Measurements from ENCODE around the gene VRK3. TPM values are rescaled to one million over a fixed set of nuclear protein-coding genes. Genes with fewer than 3 reads are reported as not detected.

Gene VRK3
- total and polyA plus RNA-seq, 2 donors (not counting 1 experiment from before 2014, with no cell fraction given): 58.5 to 123 TPM

DNA sequence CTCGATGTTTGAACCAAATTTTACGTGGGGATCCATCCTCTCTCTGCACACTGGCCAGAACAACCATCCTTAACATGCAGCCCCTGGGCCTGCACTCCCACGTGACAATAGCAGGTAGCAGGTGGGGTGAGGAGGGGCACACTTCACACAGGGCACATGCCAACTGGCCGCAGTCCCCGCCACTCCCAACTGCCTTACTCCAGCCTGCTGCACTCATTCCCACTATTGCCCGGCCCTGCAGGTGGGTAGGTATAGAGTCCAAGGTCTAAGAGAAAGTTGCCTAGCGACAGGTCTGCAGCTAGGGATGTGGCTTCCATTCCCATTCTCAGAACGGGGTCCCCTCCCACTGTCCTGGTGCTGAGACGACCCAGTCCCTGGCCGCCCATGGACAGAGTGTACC is 18.0 kb downstream of the VRK3 start:
- WGBS (ENCODE audit: insufficient coverage): 100% methylated on average over 5 of the region's 10 CpGs

DNA sequence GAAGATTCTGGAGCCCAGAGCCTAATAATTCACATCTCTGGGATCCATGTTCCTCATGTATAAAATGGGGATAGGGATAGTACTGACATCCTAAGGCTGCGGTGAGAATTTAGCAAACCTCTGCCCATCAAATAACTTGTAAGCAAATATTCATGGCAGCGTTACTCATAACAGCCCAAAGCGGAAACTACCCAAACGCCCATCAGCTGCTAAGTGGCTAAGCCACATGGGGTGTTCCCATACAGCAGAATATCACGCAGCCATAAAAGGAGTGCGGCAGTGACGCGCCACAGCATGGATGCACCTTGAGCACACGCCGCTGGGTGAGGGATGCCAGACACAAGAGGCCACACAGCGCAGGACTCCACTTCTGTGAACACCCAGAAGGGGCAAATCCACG is 19.7 kb downstream of the VRK3 start:
- peaks cover 5 to 78% of the 10 kb centered on the region in 2 experiments for H3K36me3 ChIP-seq (replicated peaks in 1 of 2; ENCODE audit: control extremely low read depth in 1 of 2, control insufficient read depth in 1 of 2, extremely low read depth in 1 of 2, insufficient read depth in 2 of 2, low read length in 1 of 2)
- TF ChIP-seq EZH2 (IDR thresholded peaks at IDR 0.05; ENCODE audit: borderline replicate concordance, insufficient read depth, low read depth, low read length, poor library complexity, severe bottlenecking): no peak
- TF ChIP-seq, protein P1, sequence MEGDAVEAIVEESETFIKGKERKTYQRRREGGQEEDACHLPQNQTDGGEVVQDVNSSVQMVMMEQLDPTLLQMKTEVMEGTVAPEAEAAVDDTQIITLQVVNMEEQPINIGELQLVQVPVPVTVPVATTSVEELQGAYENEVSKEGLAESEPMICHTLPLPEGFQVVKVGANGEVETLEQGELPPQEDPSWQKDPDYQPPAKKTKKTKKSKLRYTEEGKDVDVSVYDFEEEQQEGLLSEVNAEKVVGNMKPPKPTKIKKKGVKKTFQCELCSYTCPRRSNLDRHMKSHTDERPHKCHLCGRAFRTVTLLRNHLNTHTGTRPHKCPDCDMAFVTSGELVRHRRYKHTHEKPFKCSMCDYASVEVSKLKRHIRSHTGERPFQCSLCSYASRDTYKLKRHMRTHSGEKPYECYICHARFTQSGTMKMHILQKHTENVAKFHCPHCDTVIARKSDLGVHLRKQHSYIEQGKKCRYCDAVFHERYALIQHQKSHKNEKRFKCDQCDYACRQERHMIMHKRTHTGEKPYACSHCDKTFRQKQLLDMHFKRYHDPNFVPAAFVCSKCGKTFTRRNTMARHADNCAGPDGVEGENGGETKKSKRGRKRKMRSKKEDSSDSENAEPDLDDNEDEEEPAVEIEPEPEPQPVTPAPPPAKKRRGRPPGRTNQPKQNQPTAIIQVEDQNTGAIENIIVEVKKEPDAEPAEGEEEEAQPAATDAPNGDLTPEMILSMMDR (IDR thresholded peaks at IDR 0.05): no peak

More for the DNA sequence above, 18.0 kb downstream of the VRK3 start:
- no peaks in the 10 kb centered on the region for H3K9me3 ChIP-seq (ENCODE audit: control extremely low read depth in 1 of 3, control insufficient read depth in 2 of 3, insufficient read depth in 1 of 3, low read length in 2 of 3)
- peaks cover 25% of the 10 kb centered on the region for H4K20me1 ChIP-seq (ENCODE audit: control insufficient read depth, insufficient read depth, low read length, poor library complexity, severe bottlenecking)
- H3K9me3 Mint-ChIP-seq (ENCODE audit: insufficient read depth): no peaks in the 10 kb centered on the region
- CTCF ChIA-PET: no interaction called here
- intact Hi-C loops (cut with micrococcal nuclease): no loop called here
- H3K4me2 ChIP-seq (replicated peaks; ENCODE audit: low read depth, low read length, poor library complexity, severe bottlenecking): no peak overlapping the region
- POLR2A ChIA-PET: no interaction called here
- ATAC-seq (ENCODE audit: low read depth) (no peak), DNase-seq (no peak)
- H3K4me3 ChIP-seq (ENCODE audit: control extremely low read depth in 1 of 5, extremely low read depth in 1 of 5, insufficient read depth in 1 of 5, low read depth in 2 of 5, low read length in 4 of 5): no peak overlapping the region
- H3K4me3 Mint-ChIP-seq: no peak overlapping the region
- peaks cover 1 to 67% of the 10 kb centered on the region in 2 experiments for H3K36me3 ChIP-seq (replicated peaks in 1 of 2; ENCODE audit: control extremely low read depth in 1 of 2, control insufficient read depth in 1 of 2, extremely low read depth in 1 of 2, insufficient read depth in 2 of 2, low read length in 1 of 2)
- H2AFZ ChIP-seq (ENCODE audit: insufficient read depth, low read depth, low read length, poor library complexity, severe bottlenecking): no peak overlapping the region
- no peak overlapping the region for H3K27ac ChIP-seq (ENCODE audit: low read length in 2 of 2)
- TF ChIP-seq EZH2 (IDR thresholded peaks at IDR 0.05; ENCODE audit: borderline replicate concordance, insufficient read depth, low read depth, low read length, poor library complexity, severe bottlenecking): no peak
- TF ChIP-seq, protein P1 (IDR thresholded peaks at IDR 0.05): no peak
- peaks cover 8% of the 10 kb centered on the region for H3K79me2 ChIP-seq (ENCODE audit: control insufficient read depth, insufficient read depth, low read length)
- no peaks in the 10 kb centered on the region for H3K4me1 ChIP-seq (ENCODE audit: control insufficient read depth in 2 of 2, insufficient read depth in 2 of 2, low read length in 2 of 2)
- peaks cover 2% of the 10 kb centered on the region for H3K4me1 Mint-ChIP-seq
- no peaks in the 10 kb centered on the region for H3K27me3 Mint-ChIP-seq
- no peak overlapping the region for H3K9ac ChIP-seq (ENCODE audit: low read length)
- no peaks in the 10 kb centered on the region for H3K27me3 ChIP-seq (replicated peaks in 1 of 4; ENCODE audit: control extremely low read depth in 1 of 4, control insufficient read depth in 3 of 4, insufficient read depth in 4 of 4, low read length in 3 of 4)
- H3K27ac Mint-ChIP-seq: no peak overlapping the region

More for the DNA sequence above, 19.7 kb downstream of the VRK3 start:
- ChIA-PET POLR2A (no interaction called here), CTCF (no interaction called here)
- Mint-ChIP-seq H3K4me3 (no peak overlapping the region), H3K27me3 (no peaks in the 10 kb centered on the region), H3K9me3 (ENCODE audit: insufficient read depth) (no peaks in the 10 kb centered on the region), H3K4me1 (peaks cover 2% of the 10 kb centered on the region), H3K27ac (no peak overlapping the region)
- intact Hi-C loops (cut with micrococcal nuclease): no loop called here
- Histone ChIP-seq H3K27ac (ENCODE audit: low read length in 2 of 2) (no peak overlapping the region), H3K4me2 (replicated peaks; ENCODE audit: low read depth, low read length, poor library complexity, severe bottlenecking) (no peak overlapping the region), H2AFZ (ENCODE audit: insufficient read depth, low read depth, low read length, poor library complexity, severe bottlenecking) (no peak overlapping the region), H4K20me1 (ENCODE audit: control insufficient read depth, insufficient read depth, low read length, poor library complexity, severe bottlenecking) (peaks cover 24% of the 10 kb centered on the region), H3K27me3 (replicated peaks in 1 of 4; ENCODE audit: control extremely low read depth in 1 of 4, control insufficient read depth in 3 of 4, insufficient read depth in 4 of 4, low read length in 3 of 4) (no peaks in the 10 kb centered on the region), H3K9ac (ENCODE audit: low read length) (no peak overlapping the region), H3K9me3 (ENCODE audit: control extremely low read depth in 1 of 3, control insufficient read depth in 2 of 3, insufficient read depth in 1 of 3, low read length in 2 of 3) (no peaks in the 10 kb centered on the region), H3K79me2 (ENCODE audit: control insufficient read depth, insufficient read depth, low read length) (peaks cover 6% of the 10 kb centered on the region), H3K4me3 (ENCODE audit: control extremely low read depth in 1 of 5, extremely low read depth in 1 of 5, insufficient read depth in 1 of 5, low read depth in 2 of 5, low read length in 4 of 5) (no peak overlapping the region), H3K4me1 (ENCODE audit: control insufficient read depth in 2 of 2, insufficient read depth in 2 of 2, low read length in 2 of 2) (no peaks in the 10 kb centered on the region)
- WGBS (ENCODE audit: insufficient coverage): 84% methylated on average over 11 of the region's 12 CpGs
- ATAC-seq (ENCODE audit: low read depth) (no peak), DNase-seq (no peak)
